Coronary artery (tissue), 2 donors: ENCODE results near the gene ATP11A.

ENCODE experiments used
- DNase-seq: peaks from one replicate; pipeline ENCODE4 v3.0.0-alpha.2; 2017; ENCODE audit warnings: low spot score
- H3K27ac ChIP-seq, 2 donors: fragments of 200-600 bp; sonication (generic); one replicate each; pipeline ENCODE4 v1.5.1; 2016 to 2019
- H3K4me3 ChIP-seq: fragments of 200-600 bp; sonication (generic); 2 replicates; pipeline ENCODE4 v1.5.1; 2016; ENCODE audit warnings: mild to moderate bottlenecking, moderate library complexity
- CTCF ChIP-seq: fragments of 200-600 bp; sonication (generic); IDR thresholded peaks from one replicate; pipeline ENCODE4 v1.5.1; 2019; ENCODE audit warnings: antibody characterized with exemption

The ATP11A gene

GRCh38 chr13:112759053-112759452, 69.2 kb downstream of the ATP11A start:
- no peak for TF ChIP-seq CTCF
- H3K4me3 ChIP-seq, result no peak overlapping the region
- DNase-seq, result no peak
- no peak overlapping the region for H3K27ac ChIP-seq

GRCh38 chr13:112759827-112760226, 70.0 kb downstream of the ATP11A start:
- no peak for TF ChIP-seq CTCF
- no peak overlapping the region for H3K4me3 ChIP-seq
- H3K27ac ChIP-seq, result no peak overlapping the region
- no peak for DNase-seq

DNA sequence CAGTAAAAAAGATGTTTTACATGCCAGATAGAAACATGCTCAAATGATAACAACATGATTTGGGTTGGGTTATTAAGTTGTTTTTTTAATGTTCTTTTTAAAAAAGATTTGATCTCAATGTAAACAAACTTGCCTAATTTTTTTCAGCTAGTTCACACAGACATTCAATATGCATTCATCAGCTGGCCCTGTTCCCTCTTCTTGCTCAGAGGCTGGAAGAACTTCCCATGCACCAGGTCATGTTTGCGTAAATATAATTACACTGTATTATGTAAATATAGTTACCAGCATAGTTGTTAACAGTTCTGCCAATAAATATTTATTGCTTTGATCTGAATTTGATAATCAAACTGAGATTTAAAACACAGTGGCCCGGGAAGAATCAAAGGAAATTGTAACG, 70.6 kb downstream of the ATP11A start:
- TF ChIP-seq CTCF, result no peak
- no peak for DNase-seq
- H3K4me3 ChIP-seq, result peak overlapping the region; percentile 56
- H3K27ac ChIP-seq, result no peak overlapping the region

DNA sequence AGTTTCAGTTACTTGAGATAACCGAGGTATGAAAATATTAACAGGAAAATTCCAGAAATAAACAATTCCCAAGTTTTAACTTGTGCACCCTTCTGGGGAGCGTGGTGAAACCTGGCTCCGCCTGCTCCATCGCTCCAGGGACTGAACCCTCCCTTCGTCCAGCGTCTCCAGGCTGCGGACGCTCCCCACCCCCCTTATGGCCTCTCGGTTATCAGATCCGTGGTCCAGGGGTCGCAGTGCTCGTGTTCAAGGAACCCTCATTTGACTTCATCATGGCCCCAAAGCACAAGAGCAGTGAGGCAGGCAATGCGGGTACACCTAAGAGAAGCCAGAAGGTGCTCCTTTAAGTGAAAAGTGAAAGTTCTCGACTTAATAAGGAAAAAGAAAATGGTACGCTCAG, 71.1 kb downstream of the ATP11A start:
- TF ChIP-seq CTCF, result no peak
- DNase-seq, result no peak
- Histone ChIP-seq H3K27ac (no peak overlapping the region), H3K4me3 (peak overlapping the region; percentile 56)

GRCh38 chr13:112761701-112762689, 72.2 kb downstream of the ATP11A start:
- no peak for DNase-seq
- no peak for TF ChIP-seq CTCF
- Histone ChIP-seq H3K4me3 (no peak overlapping the region), H3K27ac (no peak overlapping the region)

DNA sequence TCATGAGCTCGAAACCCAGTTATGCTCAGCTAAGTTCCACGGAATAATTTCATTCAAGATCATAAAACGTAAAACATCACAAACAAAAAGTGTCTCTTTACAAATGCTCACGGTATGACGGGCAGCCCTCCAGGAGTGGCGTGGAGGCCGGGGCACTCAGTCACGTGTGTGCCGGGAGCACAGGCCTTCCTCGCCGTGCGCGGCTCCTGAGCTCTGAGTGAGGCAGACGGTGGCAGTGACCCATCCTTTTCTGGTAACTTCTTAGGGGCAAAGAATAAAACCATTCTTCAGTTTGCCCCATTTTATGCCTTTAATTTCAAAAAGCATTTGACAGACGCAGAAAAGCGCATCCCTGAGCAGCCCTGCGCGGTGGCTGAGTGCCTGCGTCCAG, 72.8 kb downstream of the ATP11A start:
- DNase-seq, result no peak
- no peak for TF ChIP-seq CTCF
- H3K4me3 ChIP-seq, result no peak overlapping the region
- H3K27ac ChIP-seq, result no peak overlapping the region

- DNase-seq, result no peak
- Histone ChIP-seq H3K27ac (no peak overlapping the region), H3K4me3 (no peak overlapping the region)
- no peak for TF ChIP-seq CTCF
These were observed 74.2 kb downstream of the ATP11A start for GRCh38 chr13:112764028-112764427.
